Measurements from ENCODE around the gene TRIM26. TPM values are rescaled to one million over a fixed set of nuclear protein-coding genes. Genes with fewer than 3 reads are reported as not detected.

Gene TRIM26
- total and polyA plus RNA-seq, 2 of the 13 experiments (the other 11 are each of a cell fraction or from before 2014, with no cell fraction given), result 27.1 to 38.7 TPM

GRCh38 chr6:30212865-30213666, at the start of gene TRIM26 (continued):
- TF ChIP-seq ZXDC (CRISPR knock-in tag; IDR thresholded peaks at IDR 0.05) (no peak), SNAPC2 (CRISPR knock-in tag; IDR thresholded peaks at IDR 0.05) (peak; percentile 91), ZNF775 (CRISPR knock-in tag; IDR thresholded peaks at IDR 0.05; ENCODE audit: borderline replicate concordance) (no peak), ZKSCAN1 (IDR thresholded peaks at IDR 0.05; ENCODE audit: low read length) (no peak), ZSCAN30 (CRISPR knock-in tag; IDR thresholded peaks at IDR 0.05) (no peak), KLF13 (CRISPR knock-in tag; IDR thresholded peaks at IDR 0.05) (no peak), ZNF333 (CRISPR knock-in tag; IDR thresholded peaks at IDR 0.05; ENCODE audit: borderline replicate concordance) (peak; percentile 95; the same call in 1 of the 2 replicates), ZNF580 (CRISPR knock-in tag; IDR thresholded peaks at IDR 0.05; ENCODE audit: borderline replicate concordance, low read depth) (peak; percentile 40; the same call in 1 of the 2 replicates), BRD4 (CRISPR knock-in tag; IDR thresholded peaks at IDR 0.05) (no peak), KDM4B (CRISPR knock-in tag; IDR thresholded peaks at IDR 0.05) (no peak), ZNF451 (CRISPR knock-in tag; IDR thresholded peaks at IDR 0.05) (peak; percentile 70; the same call in 1 of the 2 replicates), ZNF432 (CRISPR knock-in tag; IDR thresholded peaks at IDR 0.05; ENCODE audit: borderline replicate concordance) (no peak), FOSL1 (CRISPR knock-in tag; IDR thresholded peaks at IDR 0.05; ENCODE audit: borderline replicate concordance) (no peak), ZNF563 (CRISPR knock-in tag; IDR thresholded peaks at IDR 0.05) (peak; percentile 74; the same call in 1 of the 2 replicates), ARID3A (IDR thresholded peaks at IDR 0.05; ENCODE audit: low read depth, low read length) (no peak)
- TF ChIP-seq, protein P1, sequence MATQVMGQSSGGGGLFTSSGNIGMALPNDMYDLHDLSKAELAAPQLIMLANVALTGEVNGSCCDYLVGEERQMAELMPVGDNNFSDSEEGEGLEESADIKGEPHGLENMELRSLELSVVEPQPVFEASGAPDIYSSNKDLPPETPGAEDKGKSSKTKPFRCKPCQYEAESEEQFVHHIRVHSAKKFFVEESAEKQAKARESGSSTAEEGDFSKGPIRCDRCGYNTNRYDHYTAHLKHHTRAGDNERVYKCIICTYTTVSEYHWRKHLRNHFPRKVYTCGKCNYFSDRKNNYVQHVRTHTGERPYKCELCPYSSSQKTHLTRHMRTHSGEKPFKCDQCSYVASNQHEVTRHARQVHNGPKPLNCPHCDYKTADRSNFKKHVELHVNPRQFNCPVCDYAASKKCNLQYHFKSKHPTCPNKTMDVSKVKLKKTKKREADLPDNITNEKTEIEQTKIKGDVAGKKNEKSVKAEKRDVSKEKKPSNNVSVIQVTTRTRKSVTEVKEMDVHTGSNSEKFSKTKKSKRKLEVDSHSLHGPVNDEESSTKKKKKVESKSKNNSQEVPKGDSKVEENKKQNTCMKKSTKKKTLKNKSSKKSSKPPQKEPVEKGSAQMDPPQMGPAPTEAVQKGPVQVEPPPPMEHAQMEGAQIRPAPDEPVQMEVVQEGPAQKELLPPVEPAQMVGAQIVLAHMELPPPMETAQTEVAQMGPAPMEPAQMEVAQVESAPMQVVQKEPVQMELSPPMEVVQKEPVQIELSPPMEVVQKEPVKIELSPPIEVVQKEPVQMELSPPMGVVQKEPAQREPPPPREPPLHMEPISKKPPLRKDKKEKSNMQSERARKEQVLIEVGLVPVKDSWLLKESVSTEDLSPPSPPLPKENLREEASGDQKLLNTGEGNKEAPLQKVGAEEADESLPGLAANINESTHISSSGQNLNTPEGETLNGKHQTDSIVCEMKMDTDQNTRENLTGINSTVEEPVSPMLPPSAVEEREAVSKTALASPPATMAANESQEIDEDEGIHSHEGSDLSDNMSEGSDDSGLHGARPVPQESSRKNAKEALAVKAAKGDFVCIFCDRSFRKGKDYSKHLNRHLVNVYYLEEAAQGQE (IDR thresholded peaks at IDR 0.05; ENCODE audit: borderline replicate concordance in 1 of 2, low read depth in 1 of 2, low read length in 2 of 2), result no peak
- TF ChIP-seq, protein P2, sequence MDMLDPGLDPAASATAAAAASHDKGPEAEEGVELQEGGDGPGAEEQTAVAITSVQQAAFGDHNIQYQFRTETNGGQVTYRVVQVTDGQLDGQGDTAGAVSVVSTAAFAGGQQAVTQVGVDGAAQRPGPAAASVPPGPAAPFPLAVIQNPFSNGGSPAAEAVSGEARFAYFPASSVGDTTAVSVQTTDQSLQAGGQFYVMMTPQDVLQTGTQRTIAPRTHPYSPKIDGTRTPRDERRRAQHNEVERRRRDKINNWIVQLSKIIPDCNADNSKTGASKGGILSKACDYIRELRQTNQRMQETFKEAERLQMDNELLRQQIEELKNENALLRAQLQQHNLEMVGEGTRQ (IDR thresholded peaks at IDR 0.05; ENCODE audit: low read depth, low read length), result no peak
- TF ChIP-seq, protein P2 (CRISPR knock-in tag; IDR thresholded peaks at IDR 0.05; ENCODE audit: borderline replicate concordance), result no peak
